ENCODE measurements around the gene FOXK1. TPM values are rescaled to one million over a fixed set of nuclear protein-coding genes. Genes with fewer than 3 reads are reported as not detected.
A peak's percentile ranks its signal among the peaks of the same experiment; 100 is the strongest.

Gene FOXK1
- total and polyA plus RNA-seq, 9 of the 15 experiments (the other 6 are each of a cell fraction or from before 2014, with no cell fraction given): 0.32 to 45.5 (median 8.1) TPM

DNA sequence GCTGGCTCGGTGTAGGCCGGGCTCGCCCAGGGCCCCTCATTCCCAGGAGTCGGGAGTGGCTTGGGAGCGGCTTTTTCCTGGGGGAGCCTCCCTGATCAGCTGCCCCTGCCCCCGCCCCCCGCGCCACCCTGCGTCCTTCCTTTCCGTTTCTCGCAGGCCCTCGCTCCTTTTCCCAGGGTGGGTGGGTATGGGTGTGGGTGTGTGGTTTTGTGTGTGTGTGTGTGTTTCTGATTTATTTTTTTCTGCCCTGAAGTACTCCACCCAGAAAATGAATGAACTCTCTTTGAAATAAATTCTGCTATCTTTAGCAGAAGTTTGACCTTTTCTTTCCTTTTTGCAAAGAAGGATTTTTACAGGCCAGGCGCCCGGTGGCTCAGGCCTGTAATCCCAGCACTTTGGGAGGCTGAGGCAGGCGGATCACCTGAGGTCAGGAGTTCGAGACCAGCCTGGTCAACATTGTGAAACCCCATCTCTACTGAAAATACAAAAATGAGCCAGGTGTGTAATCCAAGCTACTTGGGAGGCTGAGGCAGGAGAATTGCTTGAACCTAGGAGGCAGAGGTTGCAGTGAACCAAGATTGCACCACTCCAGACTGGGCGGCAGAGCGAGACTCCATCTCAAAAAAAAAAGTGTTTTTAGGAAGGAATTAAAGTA, 63.3 kb downstream of the FOXK1 start (continued):
- TF ChIP-seq, protein P1, sequence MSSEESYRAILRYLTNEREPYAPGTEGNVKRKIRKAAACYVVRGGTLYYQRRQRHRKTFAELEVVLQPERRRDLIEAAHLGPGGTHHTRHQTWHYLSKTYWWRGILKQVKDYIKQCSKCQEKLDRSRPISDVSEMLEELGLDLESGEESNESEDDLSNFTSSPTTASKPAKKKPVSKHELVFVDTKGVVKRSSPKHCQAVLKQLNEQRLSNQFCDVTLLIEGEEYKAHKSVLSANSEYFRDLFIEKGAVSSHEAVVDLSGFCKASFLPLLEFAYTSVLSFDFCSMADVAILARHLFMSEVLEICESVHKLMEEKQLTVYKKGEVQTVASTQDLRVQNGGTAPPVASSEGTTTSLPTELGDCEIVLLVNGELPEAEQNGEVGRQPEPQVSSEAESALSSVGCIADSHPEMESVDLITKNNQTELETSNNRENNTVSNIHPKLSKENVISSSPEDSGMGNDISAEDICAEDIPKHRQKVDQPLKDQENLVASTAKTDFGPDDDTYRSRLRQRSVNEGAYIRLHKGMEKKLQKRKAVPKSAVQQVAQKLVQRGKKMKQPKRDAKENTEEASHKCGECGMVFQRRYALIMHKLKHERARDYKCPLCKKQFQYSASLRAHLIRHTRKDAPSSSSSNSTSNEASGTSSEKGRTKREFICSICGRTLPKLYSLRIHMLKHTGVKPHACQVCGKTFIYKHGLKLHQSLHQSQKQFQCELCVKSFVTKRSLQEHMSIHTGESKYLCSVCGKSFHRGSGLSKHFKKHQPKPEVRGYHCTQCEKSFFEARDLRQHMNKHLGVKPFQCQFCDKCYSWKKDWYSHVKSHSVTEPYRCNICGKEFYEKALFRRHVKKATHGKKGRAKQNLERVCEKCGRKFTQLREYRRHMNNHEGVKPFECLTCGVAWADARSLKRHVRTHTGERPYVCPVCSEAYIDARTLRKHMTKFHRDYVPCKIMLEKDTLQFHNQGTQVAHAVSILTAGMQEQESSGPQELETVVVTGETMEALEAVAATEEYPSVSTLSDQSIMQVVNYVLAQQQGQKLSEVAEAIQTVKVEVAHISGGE (CRISPR knock-in tag; IDR thresholded peaks at IDR 0.05): no peak
- no peak for TF ChIP-seq NFE2 (IDR thresholded peaks at IDR 0.05; ENCODE audit: low read depth)
- TF ChIP-seq, protein P2, sequence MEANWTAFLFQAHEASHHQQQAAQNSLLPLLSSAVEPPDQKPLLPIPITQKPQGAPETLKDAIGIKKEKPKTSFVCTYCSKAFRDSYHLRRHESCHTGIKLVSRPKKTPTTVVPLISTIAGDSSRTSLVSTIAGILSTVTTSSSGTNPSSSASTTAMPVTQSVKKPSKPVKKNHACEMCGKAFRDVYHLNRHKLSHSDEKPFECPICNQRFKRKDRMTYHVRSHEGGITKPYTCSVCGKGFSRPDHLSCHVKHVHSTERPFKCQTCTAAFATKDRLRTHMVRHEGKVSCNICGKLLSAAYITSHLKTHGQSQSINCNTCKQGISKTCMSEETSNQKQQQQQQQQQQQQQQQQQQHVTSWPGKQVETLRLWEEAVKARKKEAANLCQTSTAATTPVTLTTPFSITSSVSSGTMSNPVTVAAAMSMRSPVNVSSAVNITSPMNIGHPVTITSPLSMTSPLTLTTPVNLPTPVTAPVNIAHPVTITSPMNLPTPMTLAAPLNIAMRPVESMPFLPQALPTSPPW (CRISPR knock-in tag; IDR thresholded peaks at IDR 0.05): peak; percentile 72; the same call in 1 of the 2 replicates
- no peak for TF ChIP-seq ZNF232 (CRISPR knock-in tag; IDR thresholded peaks at IDR 0.05)
- no peak for TF ChIP-seq HNRNPLL (IDR thresholded peaks at IDR 0.05; ENCODE audit: low read depth, low read length, poor library complexity, severe bottlenecking)
- TF ChIP-seq ZBTB33 (CRISPR knock-in tag; IDR thresholded peaks at IDR 0.05): no peak
- peak; percentile 30 for TF ChIP-seq PCBP1 (IDR thresholded peaks at IDR 0.05; ENCODE audit: low read depth, low read length, poor library complexity, severe bottlenecking)
- peak in 1 of 2 experiments; percentile 5; a peak in 1 of 4 replicates for TF ChIP-seq NRF1 (conservative IDR thresholded peaks at IDR 0.05 in 1 of 2, IDR thresholded peaks at IDR 0.05 in 1 of 2)
- no peak for TF ChIP-seq PHTF2 (CRISPR knock-in tag; IDR thresholded peaks at IDR 0.05)
- TF ChIP-seq CEBPB (tag; IDR thresholded peaks at IDR 0.05): peak; percentile 84
- TF ChIP-seq, protein P3, sequence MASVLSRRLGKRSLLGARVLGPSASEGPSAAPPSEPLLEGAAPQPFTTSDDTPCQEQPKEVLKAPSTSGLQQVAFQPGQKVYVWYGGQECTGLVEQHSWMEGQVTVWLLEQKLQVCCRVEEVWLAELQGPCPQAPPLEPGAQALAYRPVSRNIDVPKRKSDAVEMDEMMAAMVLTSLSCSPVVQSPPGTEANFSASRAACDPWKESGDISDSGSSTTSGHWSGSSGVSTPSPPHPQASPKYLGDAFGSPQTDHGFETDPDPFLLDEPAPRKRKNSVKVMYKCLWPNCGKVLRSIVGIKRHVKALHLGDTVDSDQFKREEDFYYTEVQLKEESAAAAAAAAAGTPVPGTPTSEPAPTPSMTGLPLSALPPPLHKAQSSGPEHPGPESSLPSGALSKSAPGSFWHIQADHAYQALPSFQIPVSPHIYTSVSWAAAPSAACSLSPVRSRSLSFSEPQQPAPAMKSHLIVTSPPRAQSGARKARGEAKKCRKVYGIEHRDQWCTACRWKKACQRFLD (CRISPR knock-in tag; IDR thresholded peaks at IDR 0.05): 0 out of 2 replicates have a peak, but pooled peaks have one; percentile 41
- TF ChIP-seq, protein P4, sequence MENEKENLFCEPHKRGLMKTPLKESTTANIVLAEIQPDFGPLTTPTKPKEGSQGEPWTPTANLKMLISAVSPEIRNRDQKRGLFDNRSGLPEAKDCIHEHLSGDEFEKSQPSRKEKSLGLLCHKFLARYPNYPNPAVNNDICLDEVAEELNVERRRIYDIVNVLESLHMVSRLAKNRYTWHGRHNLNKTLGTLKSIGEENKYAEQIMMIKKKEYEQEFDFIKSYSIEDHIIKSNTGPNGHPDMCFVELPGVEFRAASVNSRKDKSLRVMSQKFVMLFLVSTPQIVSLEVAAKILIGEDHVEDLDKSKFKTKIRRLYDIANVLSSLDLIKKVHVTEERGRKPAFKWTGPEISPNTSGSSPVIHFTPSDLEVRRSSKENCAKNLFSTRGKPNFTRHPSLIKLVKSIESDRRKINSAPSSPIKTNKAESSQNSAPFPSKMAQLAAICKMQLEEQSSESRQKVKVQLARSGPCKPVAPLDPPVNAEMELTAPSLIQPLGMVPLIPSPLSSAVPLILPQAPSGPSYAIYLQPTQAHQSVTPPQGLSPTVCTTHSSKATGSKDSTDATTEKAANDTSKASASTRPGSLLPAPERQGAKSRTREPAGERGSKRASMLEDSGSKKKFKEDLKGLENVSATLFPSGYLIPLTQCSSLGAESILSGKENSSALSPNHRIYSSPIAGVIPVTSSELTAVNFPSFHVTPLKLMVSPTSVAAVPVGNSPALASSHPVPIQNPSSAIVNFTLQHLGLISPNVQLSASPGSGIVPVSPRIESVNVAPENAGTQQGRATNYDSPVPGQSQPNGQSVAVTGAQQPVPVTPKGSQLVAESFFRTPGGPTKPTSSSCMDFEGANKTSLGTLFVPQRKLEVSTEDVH (IDR thresholded peaks at IDR 0.05; ENCODE audit: low read depth, partially characterized antibody): no peak
- no peak for TF ChIP-seq ZNF324 (CRISPR knock-in tag; IDR thresholded peaks at IDR 0.05)

All from K562 (cell line).